K562 (cell line): Measurements from ENCODE around the gene NOS1. TPM values are rescaled to one million over a fixed set of nuclear protein-coding genes. Genes with fewer than 3 reads are reported as not detected.

Source experiments
- FOXA1 ChIP-seq: fragments of 450-650 bp; IDR thresholded peaks from 2 replicates; pipeline ENCODE4 v1.6.1; 2016; ENCODE audit warnings: mild to moderate bottlenecking, borderline replicate concordance
- NCOR1 ChIP-seq: fragments of 450-650 bp; IDR thresholded peaks from 2 replicates; pipeline ENCODE4 v1.6.1; 2016; ENCODE audit warnings: mild to moderate bottlenecking, moderate library complexity
- polyA plus RNA-seq, 8 experiments: library from polyadenylated mRNA; depleted of rRNA in 4 of 8; stranded (reverse) in 5 of 8; unstranded in 3 of 8; fragments of >200 nt; fragmentation: Nextera tagmentation in 2 of 8; fragmentation: Illumina TruSeq in 1 of 8; extraction: Ambion mirVana in 2 of 8; extraction: Trizol in 1 of 8; gene quantifications; 2 replicates each; pipeline versions ENCODE4 v1.2.1 to v1.2.3, GENCODE V29; 2011 to 2014; ENCODE audit warnings: inconsistent platforms in 1 of 8, missing spikeins in 1 of 8
- total RNA-seq, 7 experiments: library from RNA; depleted of rRNA in 6 of 7; stranded (reverse); fragments of >200 nt in 6 of 7; fragmentation: Illumina TruSeq in 2 of 7; extraction: Trizol in 2 of 7; gene quantifications; 2 replicates each; pipeline versions ENCODE4 v1.2.1 to v1.2.3, GENCODE V29; 2011 to 2021; ENCODE audit warnings: low replicate concordance in 1 of 7
- TF ChIP-seq, protein P1 (sequence below), 2 experiments: fragments of 450-650 bp in 1 of 2; sonication (generic) in 1 of 2; formaldehyde crosslinking in 1 of 2; IDR thresholded peaks; 2 replicates each; pipeline versions ENCODE4 v1.7.1 to v1.9.0; 2016 to 2022; ENCODE audit warnings: inconsistent platforms in 1 of 2, mild to moderate bottlenecking in 1 of 2, missing genetic modification reagents in 1 of 2

NOS1 gene
- total and polyA plus RNA-seq, 9 of the 15 experiments (the other 6 are each of a cell fraction or from before 2014, with no cell fraction given) = not detected

DNA sequence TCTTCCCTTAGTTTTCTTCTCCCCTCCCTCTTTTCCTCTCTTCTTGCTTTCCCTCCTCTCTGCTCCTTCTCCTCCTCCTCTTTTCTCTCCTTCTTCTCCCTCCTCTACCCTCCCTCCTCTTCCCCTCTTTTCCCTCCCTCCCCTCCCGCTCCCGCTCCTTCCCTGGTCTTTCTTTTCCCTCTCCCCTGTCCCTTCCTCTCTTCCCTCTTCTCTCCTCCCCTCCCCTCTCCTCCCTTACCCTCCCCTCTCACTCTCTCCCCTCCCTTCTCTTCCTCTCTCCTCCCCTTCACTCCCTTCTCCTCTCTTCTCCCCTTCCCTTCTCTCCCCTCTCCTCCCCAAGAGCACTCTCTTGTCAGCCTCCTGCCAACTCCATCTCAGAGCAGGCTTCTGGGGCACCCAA lies 153.8 kb downstream of the NOS1 start (continued):
- TF ChIP-seq, protein P1, sequence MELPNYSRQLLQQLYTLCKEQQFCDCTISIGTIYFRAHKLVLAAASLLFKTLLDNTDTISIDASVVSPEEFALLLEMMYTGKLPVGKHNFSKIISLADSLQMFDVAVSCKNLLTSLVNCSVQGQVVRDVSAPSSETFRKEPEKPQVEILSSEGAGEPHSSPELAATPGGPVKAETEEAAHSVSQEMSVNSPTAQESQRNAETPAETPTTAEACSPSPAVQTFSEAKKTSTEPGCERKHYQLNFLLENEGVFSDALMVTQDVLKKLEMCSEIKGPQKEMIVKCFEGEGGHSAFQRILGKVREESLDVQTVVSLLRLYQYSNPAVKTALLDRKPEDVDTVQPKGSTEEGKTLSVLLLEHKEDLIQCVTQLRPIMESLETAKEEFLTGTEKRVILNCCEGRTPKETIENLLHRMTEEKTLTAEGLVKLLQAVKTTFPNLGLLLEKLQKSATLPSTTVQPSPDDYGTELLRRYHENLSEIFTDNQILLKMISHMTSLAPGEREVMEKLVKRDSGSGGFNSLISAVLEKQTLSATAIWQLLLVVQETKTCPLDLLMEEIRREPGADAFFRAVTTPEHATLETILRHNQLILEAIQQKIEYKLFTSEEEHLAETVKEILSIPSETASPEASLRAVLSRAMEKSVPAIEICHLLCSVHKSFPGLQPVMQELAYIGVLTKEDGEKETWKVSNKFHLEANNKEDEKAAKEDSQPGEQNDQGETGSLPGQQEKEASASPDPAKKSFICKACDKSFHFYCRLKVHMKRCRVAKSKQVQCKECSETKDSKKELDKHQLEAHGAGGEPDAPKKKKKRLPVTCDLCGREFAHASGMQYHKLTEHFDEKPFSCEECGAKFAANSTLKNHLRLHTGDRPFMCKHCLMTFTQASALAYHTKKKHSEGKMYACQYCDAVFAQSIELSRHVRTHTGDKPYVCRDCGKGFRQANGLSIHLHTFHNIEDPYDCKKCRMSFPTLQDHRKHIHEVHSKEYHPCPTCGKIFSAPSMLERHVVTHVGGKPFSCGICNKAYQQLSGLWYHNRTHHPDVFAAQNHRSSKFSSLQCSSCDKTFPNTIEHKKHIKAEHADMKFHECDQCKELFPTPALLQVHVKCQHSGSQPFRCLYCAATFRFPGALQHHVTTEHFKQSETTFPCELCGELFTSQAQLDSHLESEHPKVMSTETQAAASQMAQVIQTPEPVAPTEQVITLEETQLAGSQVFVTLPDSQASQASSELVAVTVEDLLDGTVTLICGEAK (IDR thresholded peaks at IDR 0.05) = no peak
- TF ChIP-seq, protein P1 (CRISPR knock-in tag; IDR thresholded peaks at IDR 0.05) = no peak
- no peak for TF ChIP-seq FOXA1
- TF ChIP-seq NCOR1 = no peak
